ENCODE data around the gene COQ8A. TPM values are rescaled to one million over a fixed set of nuclear protein-coding genes. Genes with fewer than 3 reads are reported as not detected.

Gene COQ8A
- total RNA-seq, 1 experiment from 2014 or later: 38.6 TPM

DNA sequence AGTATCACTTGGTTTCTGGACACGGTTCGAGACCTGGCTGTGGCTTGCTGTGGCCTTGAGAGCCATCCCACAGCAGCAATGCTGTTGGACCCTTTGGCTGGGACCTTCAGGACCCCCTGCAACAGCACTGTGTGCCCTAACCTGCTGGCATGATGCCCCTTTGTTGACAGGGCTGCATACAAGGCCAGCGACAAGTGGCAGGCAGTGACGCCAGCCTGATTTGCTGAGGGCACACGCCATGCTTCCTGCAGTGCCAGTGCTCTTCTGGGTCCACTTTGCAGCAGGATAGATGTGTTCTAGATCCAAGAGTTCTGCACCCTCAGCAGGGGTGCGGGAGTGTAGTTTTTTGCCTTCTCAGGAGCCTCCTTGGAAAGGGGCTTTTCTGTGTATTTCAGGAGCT is 32.8 kb downstream of the COQ8A start:
- no peak for DNase-seq (ENCODE audit: low read depth)

DNA sequence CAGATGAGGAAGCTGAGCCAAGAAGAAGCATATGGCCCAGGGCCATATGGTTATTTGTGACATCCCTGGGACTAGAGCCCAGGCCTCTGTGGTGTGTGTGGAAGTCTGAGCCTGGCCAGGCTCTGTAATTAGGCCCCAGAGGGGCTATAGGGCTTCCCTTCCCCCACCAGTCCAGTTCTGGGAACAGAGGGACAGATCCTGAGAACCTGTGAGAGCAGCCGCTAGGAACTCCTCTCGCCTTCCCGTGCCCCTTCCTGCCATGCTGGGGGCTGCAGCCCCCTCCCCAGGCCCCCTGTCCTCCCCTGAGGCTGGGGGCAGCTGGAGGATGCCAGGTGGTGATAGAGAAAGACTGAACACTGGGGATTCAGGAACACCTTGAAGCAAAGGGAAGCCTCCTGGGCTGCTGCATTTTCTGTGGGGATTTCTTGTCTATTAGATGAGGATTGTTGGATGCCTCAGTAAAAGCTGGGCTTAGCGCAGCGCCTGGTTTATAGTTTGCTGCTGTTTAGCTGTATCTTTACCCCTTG is 33.3 kb downstream of the COQ8A start:
- DNase-seq (ENCODE audit: low read depth): no peak

DNA sequence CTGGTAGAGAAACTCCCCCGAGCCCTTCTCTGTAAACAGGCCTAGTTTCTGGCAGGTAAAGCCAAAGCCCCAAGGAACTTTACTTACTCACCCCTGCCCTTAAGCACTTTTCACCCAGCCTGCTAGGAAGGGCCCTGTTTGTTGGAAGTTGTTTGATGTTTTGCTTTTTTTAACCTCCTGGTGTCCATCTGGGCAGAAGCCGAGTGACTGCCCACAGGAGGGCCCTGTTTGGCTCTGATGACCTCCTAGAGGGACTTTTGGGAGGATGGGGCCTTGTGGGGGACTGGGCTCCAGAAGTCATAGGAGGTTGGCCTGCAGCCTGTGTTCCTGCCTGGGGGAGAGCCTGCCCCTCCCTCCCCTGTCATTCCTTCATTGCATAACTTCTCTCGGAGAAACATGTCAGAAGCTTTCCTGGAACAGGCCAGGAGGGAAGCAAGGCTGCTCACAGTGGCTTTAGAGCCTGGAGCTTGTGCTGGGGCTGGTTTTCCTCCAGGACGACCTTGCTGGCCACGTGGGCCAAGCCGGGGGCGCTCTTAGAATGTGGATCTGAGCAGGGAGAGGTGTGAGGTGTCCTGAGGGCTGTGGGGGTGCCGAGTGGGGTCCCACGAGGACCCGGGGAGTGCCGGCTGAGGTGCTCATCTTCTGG is 33.9 kb downstream of the COQ8A start:
- no peak for DNase-seq (ENCODE audit: low read depth)

DNA sequence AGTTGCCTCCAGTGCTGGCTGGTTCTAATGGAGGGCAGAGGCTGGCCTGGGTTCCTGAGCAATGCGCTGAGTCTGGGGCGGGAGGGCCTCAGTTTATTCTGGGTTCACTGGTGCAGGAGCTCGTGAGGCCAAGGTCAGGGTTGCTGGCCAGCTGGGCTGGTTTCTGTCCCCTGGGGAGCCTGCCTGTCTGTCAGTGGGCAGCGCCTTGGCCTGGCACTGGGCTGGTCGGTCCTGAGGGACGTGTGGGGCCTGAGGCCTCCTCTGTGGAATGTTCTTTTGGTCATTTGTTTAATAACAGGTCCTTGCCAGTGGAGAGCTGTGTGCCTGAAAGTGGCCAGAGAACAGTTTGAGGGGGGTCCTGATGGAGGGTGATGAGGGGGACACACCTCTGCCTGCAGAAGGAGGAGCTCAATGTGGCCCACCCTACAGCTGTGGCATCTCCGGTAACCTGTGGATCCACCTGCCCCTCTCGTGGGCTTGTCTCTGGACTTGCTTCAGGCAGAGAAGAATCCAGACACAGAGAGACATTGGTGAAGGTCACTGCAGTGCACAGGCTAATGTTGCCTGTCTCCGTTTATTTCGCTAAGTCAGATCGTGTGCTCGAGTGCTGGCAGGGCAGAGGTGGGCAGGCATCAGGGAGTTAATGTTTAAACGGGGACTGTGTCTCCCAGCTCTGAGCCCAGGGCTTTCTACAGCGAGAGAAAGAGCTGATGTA is 34.6 kb downstream of the COQ8A start:
- no peak for DNase-seq (ENCODE audit: low read depth)

DNA sequence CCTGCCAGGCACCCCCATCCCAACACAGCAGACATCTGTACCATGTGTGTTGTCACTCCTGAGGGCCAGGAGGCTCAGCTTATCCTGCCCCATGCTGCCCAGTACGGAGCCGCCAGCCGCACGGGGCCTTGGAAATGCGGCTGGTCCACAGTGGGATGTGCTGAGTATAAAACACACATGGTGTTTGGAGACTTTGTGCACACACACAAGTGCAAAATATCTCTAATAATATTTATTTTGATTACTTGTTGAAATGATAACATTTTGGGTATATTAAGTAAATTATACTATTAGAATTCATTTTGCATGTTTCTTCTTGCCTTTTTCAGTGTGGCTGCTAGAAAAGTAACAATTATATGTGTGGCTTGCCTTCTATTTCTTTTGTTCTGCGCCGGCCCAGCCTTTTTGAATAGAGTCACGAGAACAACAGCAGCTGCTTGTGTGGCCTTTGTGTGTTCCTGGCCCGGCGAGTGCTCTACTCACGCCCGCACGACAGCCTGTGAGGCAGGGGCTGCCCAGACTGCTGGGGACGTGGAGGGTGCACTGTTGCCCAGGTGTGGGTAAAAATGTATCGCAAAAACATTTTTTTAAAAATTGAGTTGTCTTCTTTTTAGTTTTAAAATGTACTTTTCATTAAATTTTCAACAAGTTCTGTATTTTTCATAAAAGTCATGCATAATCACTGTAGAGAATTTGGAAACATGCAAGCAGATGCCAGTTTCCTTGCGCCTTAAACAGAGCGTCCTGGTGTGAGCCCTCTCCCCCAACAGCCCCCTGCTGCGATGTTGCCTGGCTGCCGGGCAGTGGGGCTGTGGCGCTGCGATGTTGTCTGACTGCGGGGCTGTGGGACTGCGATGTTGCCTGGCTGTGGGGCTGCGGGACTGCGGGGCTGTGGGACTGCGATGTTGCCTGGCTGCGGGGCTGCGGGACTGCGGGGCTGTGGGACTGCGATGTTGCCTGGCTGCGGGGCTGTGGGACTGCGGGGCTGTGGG is 35.5 kb downstream of the COQ8A start:
- no peak for DNase-seq (ENCODE audit: low read depth)

DNA sequence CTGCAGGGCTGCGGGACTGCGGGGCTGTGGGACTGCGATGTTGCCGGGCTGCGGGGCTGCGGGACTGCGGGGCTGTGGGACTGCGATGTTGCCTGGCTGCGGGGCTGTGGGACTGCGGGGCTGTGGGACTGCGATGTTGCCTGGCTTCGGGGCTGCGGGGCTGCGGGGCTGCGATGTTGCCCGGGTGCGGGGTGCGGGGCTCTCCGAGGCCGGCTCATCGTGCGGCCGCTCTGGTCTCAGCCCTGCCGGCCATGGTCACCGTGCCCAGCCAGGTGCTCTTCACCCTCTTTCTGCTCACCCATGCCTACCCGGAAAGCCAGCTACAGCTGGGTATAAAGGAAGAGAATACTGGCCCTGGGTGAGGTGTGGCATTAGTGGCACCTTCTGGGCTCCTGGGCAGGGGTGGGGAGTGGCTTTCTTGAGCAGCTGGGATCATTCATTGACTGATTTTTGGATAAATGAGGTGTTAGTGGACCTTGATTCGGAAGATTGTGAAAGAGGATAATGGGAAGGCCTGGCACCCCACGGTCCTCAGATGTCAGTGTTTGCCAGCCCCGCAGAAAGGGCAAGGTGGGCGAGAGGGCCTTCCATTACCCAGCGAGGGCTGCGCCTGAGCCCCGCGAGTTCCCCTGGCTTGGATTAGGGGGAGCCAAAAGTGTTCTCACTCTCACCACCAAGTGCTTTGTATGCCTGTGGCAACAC is 36.3 kb downstream of the COQ8A start:
- no peak for DNase-seq (ENCODE audit: low read depth)

DNA sequence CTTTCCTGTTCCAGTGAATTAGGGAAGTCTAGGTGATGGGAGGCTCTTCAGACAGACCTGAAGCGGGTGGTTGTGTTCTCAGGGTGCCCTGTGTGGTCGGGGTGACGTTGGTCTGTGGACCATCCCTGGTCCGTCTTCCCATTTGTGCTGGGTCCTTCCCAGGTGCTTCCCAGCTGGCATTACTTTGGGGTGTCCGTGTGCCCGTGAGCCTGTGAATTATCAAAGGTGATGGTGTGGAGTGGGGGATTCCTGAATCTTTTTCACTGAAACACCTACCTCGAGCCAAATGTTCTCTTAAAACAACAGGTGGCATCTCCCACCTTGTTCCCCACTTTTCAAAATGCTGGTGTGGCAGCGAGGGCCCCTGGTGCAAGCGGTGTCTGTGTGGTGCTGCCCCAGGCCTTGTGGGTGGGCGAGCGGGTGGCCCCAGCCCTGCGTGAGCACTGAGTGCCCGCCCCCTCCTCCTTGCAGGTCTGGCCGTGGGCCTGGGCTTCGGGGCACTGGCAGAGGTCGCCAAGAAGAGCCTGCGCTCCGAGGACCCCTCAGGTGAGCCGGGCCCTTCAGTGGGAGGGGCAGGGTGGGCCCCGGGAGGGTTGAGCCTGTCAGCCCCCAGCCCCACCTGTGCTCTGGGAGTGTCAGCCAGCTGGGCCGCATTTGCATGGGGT is 37.0 kb downstream of the COQ8A start:
- DNase-seq (ENCODE audit: low read depth): no peak

DNA sequence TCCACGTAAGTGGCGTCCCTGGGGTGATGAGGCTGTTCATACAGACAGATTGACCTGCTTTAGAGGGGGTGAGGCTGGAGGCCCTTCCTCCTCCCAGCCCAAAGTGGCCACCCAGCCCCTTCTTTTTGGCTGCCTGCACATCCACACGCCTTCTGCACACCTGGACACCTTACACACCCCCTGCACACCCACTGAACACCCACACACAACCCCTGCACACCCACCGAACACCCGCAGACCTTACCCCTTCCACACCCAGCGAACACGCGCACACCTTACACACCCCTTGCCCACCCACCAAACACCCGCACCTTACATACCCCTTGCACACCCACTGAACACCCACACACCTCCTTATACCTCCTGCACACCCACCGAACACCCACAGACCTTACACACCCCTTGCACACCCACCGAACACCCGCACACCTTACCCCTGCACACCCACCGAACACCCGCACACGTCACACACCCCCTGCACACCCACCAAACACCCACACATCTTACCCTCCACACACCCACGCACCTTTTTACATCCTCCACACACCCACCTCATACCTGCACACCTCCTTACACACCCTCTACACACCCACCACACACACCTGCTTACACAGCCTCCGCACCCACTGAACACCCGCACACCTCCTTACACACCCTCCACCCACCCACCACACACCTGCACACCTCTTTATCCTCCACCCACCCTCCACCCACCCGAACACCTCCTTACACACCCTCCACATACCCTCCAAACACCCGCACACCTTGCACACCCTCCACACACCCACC is 37.7 kb downstream of the COQ8A start:
- no peak for DNase-seq (ENCODE audit: low read depth)

DNA sequence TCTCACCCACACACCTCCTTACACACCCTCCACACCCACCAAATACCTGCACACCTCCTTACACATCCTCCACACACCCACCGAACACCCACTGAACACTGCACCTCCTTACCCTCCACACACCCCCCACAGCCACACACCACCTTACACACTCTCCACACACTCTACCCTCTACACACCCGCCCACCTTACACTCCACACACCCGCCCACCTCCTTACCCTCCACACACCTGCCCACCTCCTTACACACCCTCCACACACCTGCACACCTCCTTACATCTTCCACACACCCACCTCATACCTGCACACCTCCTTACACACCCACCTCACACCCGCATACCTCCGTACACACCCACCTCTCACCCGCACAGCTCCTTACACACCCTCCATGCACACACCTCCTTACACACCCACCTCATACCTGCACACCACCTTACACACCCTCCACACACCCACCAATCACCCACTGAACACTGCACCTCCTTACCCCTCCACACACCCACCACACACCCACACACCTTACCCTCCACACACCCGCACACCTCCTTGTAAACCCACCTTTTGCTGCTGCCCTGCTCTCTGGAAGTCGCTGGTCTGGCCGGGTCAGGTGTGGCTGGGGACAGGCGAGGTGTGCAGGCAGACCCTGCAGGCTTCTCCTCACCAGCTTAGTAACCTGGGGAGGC is 38.5 kb downstream of the COQ8A start:
- DNase-seq (ENCODE audit: low read depth): no peak

DNA sequence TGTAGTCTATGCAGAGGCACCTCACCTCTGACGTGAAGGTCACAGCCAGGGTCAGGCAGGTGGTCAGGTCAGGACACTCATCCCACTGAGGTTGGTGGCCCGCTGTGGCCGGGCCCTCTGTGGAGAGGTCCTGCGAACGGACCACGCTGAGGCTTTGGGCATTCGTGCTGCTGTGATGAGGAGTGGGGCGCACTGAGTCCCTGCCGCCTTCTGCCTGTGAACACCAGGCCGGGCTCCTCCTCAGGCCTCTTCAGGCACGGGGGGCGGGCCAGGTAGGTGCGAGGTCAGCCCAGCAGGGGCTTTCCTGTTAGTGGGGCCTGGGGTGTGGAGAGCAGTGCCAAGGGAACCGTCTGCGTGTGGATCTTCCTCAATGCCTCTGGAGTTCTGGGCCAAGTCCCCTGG is 39.0 kb downstream of the COQ8A start:
- DNase-seq (ENCODE audit: low read depth): no peak

DNA sequence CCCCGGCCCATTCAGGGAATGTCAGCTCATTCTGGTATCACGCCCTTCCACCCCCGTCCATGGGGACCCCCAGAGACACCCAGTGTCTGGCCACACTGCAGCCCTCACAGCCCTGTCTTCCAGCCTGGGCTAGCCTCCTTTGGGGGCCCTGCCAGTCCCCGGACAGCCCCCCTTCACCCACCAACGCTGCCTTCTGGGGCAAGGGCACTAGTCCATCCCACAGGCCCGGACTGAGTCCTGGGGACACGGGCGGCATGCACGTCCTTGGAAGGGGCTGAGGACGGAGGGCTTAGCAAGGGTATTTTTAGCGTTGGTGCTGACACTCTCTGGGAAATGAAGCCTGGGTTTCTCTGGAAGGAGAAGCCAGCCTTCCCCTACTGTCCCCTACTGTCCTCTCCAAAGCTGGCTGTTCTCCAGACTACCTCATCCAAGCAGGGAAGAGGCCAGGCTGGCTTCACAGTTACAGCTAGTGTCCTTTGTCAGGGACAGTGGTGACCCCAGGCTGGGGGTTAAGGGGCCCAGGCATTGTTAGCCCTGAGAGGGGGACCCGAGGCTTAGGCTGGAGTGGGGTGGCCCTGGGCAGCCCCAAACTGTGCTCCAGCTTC is 39.5 kb downstream of the COQ8A start:
- no peak for DNase-seq (ENCODE audit: low read depth)

DNA sequence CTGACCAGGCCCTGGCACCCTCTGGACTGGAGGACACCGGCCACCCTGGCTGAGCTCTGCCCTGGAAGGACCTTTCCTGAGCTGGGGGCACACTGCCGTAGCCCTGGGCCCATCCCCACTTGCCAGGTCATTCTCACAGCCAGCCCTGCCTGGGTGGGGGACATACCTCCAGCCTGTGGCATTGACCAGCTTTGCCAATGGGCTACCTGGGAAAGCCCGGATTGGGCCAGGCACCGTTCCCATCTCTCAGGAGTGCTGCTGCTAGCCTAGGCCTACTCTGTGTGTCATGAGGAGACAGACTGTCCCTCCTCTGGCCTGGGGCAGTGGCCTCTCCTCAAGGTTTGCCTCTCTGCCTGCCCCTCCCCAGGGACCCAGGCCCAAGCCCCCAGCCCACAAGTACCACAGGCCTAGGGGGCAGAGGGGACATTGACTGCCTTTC is 40.0 kb downstream of the COQ8A start:
- DNase-seq (ENCODE audit: low read depth): no peak

DNA sequence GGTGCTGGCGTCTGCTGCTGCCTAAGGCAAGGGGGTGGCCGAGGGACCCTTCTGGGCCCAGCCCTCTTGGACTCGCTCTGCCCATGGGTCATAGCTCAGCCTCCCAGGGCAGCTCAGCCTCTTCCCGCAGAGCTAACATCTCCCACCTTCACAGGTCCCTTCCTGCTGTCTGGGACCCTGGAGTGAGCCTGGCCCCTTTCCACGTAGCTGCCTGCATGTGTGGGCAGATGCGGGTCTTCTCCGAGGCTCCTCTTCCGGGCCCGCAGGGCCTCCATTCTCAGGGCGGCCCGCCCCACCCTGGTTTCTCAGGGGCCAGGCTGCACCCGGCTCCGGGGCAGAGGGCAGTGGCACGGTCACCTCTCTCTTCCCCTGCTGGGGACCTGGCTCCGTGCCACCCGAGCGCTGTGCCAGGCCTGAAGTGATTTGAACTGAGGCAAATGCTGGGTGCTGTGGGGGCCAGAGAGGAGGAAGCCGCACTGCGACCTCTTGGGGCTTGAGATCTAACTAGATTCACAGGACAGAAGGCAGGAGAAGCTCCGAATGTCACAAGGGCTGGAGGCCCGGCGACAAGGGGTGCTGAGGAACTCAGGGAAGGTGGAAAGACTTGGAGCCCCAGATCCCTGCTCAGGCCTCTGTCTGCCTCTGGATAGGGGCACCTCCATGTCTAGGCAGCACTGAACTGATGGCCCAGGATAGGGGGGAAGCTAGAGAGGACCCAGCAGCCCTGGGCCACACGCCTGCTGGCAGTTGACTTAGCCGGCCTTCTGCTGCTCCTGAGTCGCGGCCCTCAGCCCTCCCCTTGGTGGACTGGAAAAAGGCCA is 40.7 kb downstream of the COQ8A start:
- no peak for DNase-seq (ENCODE audit: low read depth)

DNA sequence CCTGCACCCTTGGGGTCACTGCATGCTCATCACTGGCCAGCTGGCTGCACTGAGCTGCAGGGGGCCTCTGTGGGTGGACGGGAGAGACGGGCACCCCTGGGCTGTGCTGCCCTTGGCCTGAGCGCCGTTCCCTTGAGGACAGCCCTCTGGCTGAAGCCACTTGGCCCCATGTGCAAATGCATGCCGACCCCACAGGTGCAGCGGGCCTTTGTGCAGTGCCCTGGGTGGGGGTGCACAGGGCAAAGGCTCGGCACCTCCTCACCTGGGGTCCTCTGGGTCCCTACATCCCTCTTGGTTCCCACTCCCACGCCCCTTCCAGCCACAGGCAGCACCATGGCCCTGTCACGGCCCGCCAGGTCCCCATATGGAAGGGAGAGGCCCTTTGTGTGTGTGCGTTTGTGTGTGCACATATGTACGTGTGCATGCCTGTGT is 41.3 kb downstream of the COQ8A start:
- DNase-seq (ENCODE audit: low read depth): no peak

DNA sequence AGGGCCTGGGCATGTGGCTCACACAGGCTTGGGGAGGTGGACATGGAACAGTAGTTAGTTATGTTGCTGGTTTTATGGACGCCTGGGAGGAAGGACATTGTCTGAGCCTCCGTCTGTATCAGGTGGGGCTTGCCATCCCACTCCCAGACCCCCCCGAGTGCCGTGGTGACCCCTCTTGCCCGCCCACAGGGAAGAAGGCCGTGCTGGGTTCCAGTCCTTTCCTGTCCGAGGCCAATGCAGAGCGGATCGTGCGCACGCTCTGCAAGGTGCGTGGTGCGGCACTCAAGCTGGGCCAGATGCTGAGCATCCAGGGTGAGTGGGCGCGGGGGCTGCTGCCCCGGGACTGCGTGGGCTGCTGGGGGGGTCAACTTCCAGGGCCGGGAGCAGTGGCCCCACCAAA is 41.7 kb downstream of the COQ8A start:
- DNase-seq (ENCODE audit: low read depth): no peak

DNA sequence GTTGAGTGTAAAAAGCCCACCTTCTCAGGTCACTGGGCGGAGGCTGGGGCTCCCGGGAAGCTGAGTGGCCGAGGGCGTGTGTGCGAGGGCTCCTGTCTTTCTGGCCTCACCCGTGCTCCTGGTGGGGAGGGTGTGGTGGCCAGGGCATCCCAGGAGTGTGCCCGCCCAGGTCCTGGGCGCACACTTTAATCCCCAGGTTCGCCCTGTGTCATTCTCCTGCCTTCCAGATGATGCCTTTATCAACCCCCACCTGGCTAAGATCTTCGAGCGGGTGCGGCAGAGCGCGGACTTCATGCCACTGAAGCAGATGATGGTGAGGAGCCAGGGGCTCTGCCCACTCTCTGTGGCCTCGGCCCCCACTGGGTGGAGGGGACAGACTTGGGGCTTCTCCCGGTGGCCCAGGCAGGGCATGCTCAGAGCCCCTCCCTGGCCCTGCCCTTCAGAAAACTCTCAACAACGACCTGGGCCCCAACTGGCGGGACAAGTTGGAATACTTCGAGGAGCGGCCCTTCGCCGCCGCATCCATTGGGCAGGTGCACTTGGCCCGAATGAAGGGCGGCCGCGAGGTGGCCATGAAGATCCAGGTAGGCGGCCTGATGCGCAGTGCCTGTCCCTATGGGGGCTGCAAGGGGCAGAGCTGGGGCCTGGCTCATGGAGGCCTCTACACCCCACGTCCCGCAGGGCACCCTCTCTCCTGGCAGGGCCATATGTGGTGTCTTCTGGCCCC is 42.5 kb downstream of the COQ8A start:
- no peak for DNase-seq (ENCODE audit: low read depth)

All from HT1080 (cell line).